Esophagus squamous epithelium (tissue), 4 donors: Measurements from ENCODE around the gene TPO.

Source experiments
- POLR2A ChIP-seq, 4 donors: fragments of 450-650 bp; IDR thresholded peaks; one replicate each; pipeline ENCODE4 v1.6.1; 2017; ENCODE audit warnings: antibody characterized with exemption in 4 of 4, mild to moderate bottlenecking in 4 of 4, moderate library complexity in 3 of 4
- TF ChIP-seq, protein P1 (sequence below), 6 experiments: fragments of 450-650 bp in 4 of 6; fragments of 200-600 bp in 2 of 6; sonication (generic) in 2 of 6; IDR thresholded peaks; one replicate each; pipeline ENCODE4 v1.5.1; 2016 to 2019; ENCODE audit warnings: antibody characterized with exemption in 6 of 6, mild to moderate bottlenecking in 4 of 6, moderate library complexity in 4 of 6

DNA sequence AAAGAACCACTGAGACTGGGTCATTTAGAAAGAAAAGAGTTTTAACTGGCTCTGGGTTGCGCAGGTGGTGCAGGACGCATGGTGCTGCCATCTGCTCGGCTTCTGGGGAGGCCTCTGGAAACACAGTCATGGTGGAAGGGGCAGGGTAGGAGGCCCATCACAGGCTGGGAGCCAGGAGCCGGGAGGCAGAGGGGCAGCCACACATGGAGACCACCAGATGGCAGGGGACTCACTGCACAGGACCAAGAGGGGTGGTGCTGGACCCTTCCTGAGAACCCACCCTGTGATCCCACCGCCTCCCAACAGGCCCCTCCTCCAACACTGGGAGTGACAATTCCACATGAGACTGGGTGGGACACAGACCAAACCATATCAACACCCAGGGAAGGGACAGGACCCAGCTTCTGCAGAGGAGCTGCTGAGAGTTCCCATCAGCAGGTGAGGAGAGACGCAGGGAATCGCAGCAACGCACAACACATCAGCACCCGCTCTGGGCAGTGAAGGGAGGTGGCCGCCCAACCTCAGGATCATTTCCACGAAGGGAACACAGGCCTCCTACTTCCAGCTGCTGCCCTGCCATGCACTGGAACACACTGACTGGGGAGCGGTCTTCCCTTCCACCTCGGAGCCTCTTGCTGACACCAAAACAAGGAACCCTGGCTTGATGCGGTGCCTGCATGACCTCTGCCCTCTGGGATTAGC is 130.7 kb downstream of the TPO start:
- TF ChIP-seq, protein P1, sequence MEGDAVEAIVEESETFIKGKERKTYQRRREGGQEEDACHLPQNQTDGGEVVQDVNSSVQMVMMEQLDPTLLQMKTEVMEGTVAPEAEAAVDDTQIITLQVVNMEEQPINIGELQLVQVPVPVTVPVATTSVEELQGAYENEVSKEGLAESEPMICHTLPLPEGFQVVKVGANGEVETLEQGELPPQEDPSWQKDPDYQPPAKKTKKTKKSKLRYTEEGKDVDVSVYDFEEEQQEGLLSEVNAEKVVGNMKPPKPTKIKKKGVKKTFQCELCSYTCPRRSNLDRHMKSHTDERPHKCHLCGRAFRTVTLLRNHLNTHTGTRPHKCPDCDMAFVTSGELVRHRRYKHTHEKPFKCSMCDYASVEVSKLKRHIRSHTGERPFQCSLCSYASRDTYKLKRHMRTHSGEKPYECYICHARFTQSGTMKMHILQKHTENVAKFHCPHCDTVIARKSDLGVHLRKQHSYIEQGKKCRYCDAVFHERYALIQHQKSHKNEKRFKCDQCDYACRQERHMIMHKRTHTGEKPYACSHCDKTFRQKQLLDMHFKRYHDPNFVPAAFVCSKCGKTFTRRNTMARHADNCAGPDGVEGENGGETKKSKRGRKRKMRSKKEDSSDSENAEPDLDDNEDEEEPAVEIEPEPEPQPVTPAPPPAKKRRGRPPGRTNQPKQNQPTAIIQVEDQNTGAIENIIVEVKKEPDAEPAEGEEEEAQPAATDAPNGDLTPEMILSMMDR (IDR thresholded peaks at IDR 0.05), result no peak
- TF ChIP-seq POLR2A (IDR thresholded peaks at IDR 0.05), result no peak
